ENCODE data around the gene PLAC1.

DNA sequence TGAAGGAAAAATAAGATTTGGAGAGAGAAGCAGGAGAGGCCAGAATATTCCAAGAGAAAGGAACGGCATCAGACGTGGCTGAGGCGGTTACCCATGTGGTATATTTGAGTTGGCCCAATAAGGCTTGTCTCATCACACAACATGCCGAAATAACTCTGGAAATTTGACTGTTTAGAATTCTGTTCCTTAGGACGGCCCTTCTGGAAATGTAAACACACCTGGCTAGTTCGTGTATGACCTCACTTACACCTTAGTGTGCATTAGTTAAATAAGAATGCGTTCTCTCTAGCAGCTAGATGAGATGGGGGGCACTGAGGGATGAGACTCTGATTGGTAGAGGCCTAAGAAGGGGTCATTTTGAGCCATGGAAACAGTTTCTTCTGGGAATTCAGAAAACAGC lies 33.2 kb upstream of the PLAC1 start:
- TF ChIP-seq CTCF (IDR thresholded peaks at IDR 0.05), result no peak
- TF ChIP-seq POLR2A (IDR thresholded peaks at IDR 0.05), result no peak
